Neuron (in vitro differentiated cells): ENCODE measurements around the gene ASPG.

ENCODE experiments used
- H2AFZ ChIP-seq: one replicate; pipeline ENCODE4 v1.6.1; 2013; ENCODE audit warnings: low read depth, mild to moderate bottlenecking, inconsistent platforms, low read length, moderate library complexity
- H3K27me3 ChIP-seq: one replicate; pipeline ENCODE4 v1.6.1; 2013; ENCODE audit warnings: low read length; ENCODE audit not compliant: insufficient read depth
- H3K36me3 ChIP-seq: one replicate; pipeline ENCODE4 v1.6.1; 2013; ENCODE audit warnings: low read length; ENCODE audit not compliant: insufficient read depth
- H3K4me1 ChIP-seq: one replicate; pipeline ENCODE4 v1.6.1; 2013; ENCODE audit warnings: low read length; ENCODE audit not compliant: insufficient read depth
- H3K4me3 ChIP-seq: 2 replicates; pipeline ENCODE4 v1.5.1; 2013; ENCODE audit warnings: mild to moderate bottlenecking, low read length, moderate library complexity
- H3K9me3 ChIP-seq: one replicate; pipeline ENCODE4 v1.6.1; 2013; ENCODE audit warnings: low read length

ASPG gene

GRCh38 chr14:104092931-104093365 lies 7.4 kb downstream of the ASPG start:
- Histone ChIP-seq H3K4me1 (no peaks in the 10 kb centered on the region), H3K27me3 (peaks cover 17% of the 10 kb centered on the region), H3K4me3 (no peak overlapping the region), H2AFZ (no peak overlapping the region), H3K36me3 (no peaks in the 10 kb centered on the region), H3K9me3 (peaks cover 5% of the 10 kb centered on the region)

- no peak overlapping the region for H3K4me3 ChIP-seq
- H2AFZ ChIP-seq, result no peak overlapping the region
These were observed 8.0 kb downstream of the ASPG start for GRCh38 chr14:104093366-104094055.

GRCh38 chr14:104094056-104094708 lies 8.7 kb downstream of the ASPG start:
- peaks cover 18% of the 10 kb centered on the region for H3K27me3 ChIP-seq
- peaks cover 5% of the 10 kb centered on the region for H3K9me3 ChIP-seq
- H3K36me3 ChIP-seq, result no peaks in the 10 kb centered on the region
- no peaks in the 10 kb centered on the region for H3K4me1 ChIP-seq
- no peak overlapping the region for H2AFZ ChIP-seq
- no peak overlapping the region for H3K4me3 ChIP-seq

More at GRCh38 chr14:104093366-104094055, 8.0 kb downstream of the ASPG start:
- Histone ChIP-seq H3K36me3 (no peaks in the 10 kb centered on the region), H3K9me3 (peaks cover 5% of the 10 kb centered on the region), H3K27me3 (peaks cover 16% of the 10 kb centered on the region), H3K4me1 (no peaks in the 10 kb centered on the region)

- Histone ChIP-seq H3K4me1 (no peaks in the 10 kb centered on the region), H3K4me3 (no peak overlapping the region)
These were observed 9.4 kb downstream of the ASPG start for GRCh38 chr14:104094709-104095425.

GRCh38 chr14:104095426-104096310 lies 10.2 kb downstream of the ASPG start:
- Histone ChIP-seq H2AFZ (no peak overlapping the region), H3K9me3 (no peaks in the 10 kb centered on the region), H3K27me3 (peaks cover 25% of the 10 kb centered on the region), H3K4me3 (no peak overlapping the region), H3K36me3 (no peaks in the 10 kb centered on the region), H3K4me1 (no peaks in the 10 kb centered on the region)

More at GRCh38 chr14:104094709-104095425, 9.4 kb downstream of the ASPG start:
- peaks cover 18% of the 10 kb centered on the region for H3K27me3 ChIP-seq
- H2AFZ ChIP-seq, result no peak overlapping the region
- no peaks in the 10 kb centered on the region for H3K36me3 ChIP-seq
- H3K9me3 ChIP-seq, result peaks cover 5% of the 10 kb centered on the region

GRCh38 chr14:104096318-104096717 lies 10.8 kb downstream of the ASPG start:
- Histone ChIP-seq H2AFZ (no peak overlapping the region), H3K9me3 (no peaks in the 10 kb centered on the region), H3K27me3 (peaks cover 30% of the 10 kb centered on the region), H3K4me3 (no peak overlapping the region), H3K36me3 (no peaks in the 10 kb centered on the region), H3K4me1 (no peaks in the 10 kb centered on the region)

- no peak overlapping the region for H3K4me3 ChIP-seq
- H2AFZ ChIP-seq, result no peak overlapping the region
- no peaks in the 10 kb centered on the region for H3K9me3 ChIP-seq
- peaks cover 29% of the 10 kb centered on the region for H3K27me3 ChIP-seq
- no peaks in the 10 kb centered on the region for H3K36me3 ChIP-seq
- no peaks in the 10 kb centered on the region for H3K4me1 ChIP-seq
These were observed 11.5 kb downstream of the ASPG start for GRCh38 chr14:104096751-104097700.

- H2AFZ ChIP-seq, result no peak overlapping the region
- H3K27me3 ChIP-seq, result peaks cover 37% of the 10 kb centered on the region
- H3K4me3 ChIP-seq, result no peak overlapping the region
- no peaks in the 10 kb centered on the region for H3K4me1 ChIP-seq
- no peaks in the 10 kb centered on the region for H3K9me3 ChIP-seq
- H3K36me3 ChIP-seq, result no peaks in the 10 kb centered on the region
These were observed 13.0 kb downstream of the ASPG start for GRCh38 chr14:104098272-104099095.

- Histone ChIP-seq H3K4me3 (no peak overlapping the region), H3K27me3 (peaks cover 37% of the 10 kb centered on the region), H3K4me1 (no peaks in the 10 kb centered on the region), H2AFZ (no peak overlapping the region), H3K9me3 (no peaks in the 10 kb centered on the region), H3K36me3 (no peaks in the 10 kb centered on the region)
These were observed 13.9 kb downstream of the ASPG start for GRCh38 chr14:104099096-104100041.

- no peaks in the 10 kb centered on the region for H3K9me3 ChIP-seq
- H2AFZ ChIP-seq, result no peak overlapping the region
- no peak overlapping the region for H3K4me3 ChIP-seq
- H3K27me3 ChIP-seq, result peaks cover 41% of the 10 kb centered on the region
- no peaks in the 10 kb centered on the region for H3K36me3 ChIP-seq
- no peaks in the 10 kb centered on the region for H3K4me1 ChIP-seq
These were observed 14.9 kb downstream of the ASPG start for GRCh38 chr14:104100171-104101085.
